Activated naive CD8-positive, alpha-beta T cell treated with anti-CD3 and anti-CD28 coated beads, Interleukin-2, amount 50 U/mL, for 24 hours (primary cell): Measurements from ENCODE around the gene TRIM49B.
"Not testable (repeated sequence)": the region's sequence is repeated elsewhere in the genome, so short reads cannot be mapped to it uniquely, and the experiment has no call there.

Experiments
- ATAC-seq: fragments of 150-1000 bp; cut with Tn5 transposase; one replicate; pipeline ENCODE4 v1.10.0; 2021
- DNase-seq: peaks from one replicate; pipeline ENCODE4 v3.0.0; 2021
- H3K27ac Mint-ChIP-seq: one replicate; pipeline ENCODE4 v1.8.0; 2021; ENCODE audit warnings: mild to moderate bottlenecking, mixed read lengths
- H3K27me3 Mint-ChIP-seq: one replicate; pipeline ENCODE4 v1.8.0; 2021; ENCODE audit warnings: mixed read lengths
- H3K36me3 Mint-ChIP-seq: one replicate; pipeline ENCODE4 v1.8.0; 2021; ENCODE audit warnings: low read depth, mixed read lengths
- H3K4me1 Mint-ChIP-seq: one replicate; pipeline ENCODE4 v1.8.0; 2021; ENCODE audit warnings: mixed read lengths
- H3K4me3 Mint-ChIP-seq: one replicate; pipeline ENCODE4 v1.8.0; 2021; ENCODE audit warnings: mild to moderate bottlenecking, moderate library complexity, mixed read lengths
- H3K9me3 Mint-ChIP-seq: one replicate; pipeline ENCODE4 v1.8.0; 2021; ENCODE audit warnings: mixed read lengths

The TRIM49B gene

DNA sequence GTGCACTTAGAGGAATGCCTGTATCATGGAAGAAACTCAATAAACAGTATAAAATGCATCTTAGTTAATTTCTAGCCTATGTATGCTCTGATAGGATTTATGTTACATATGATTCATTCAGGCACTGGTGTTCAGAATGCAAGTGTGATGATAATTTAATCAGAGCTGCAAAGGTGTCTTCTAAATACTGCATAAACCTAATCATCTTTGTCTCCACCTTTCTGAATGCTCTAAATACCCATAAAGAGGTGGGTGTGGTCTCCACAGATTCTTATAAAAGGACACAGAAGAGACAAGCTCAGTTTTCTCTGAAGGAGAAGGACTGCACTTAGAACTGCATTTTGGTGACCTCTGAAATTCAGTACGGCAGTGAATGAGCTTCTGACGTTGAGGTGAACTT, at the start of gene TRIM49B:
Gene TRIM49B, plus strand, starts transcription at position 301 of the 400 bp plus-strand sequence. CDS start 2,777 bp downstream, outside the sequence.
- ATAC-seq, H3K36me3 Mint-ChIP-seq, DNase-seq, H3K4me1 Mint-ChIP-seq, H3K9me3 Mint-ChIP-seq, H3K27ac Mint-ChIP-seq, H3K27me3 Mint-ChIP-seq, H3K4me3 Mint-ChIP-seq: not testable (repeated sequence)

- not testable (repeated sequence) for H3K4me1 Mint-ChIP-seq, DNase-seq, H3K36me3 Mint-ChIP-seq, H3K9me3 Mint-ChIP-seq, H3K27ac Mint-ChIP-seq, H3K27me3 Mint-ChIP-seq, ATAC-seq, H3K4me3 Mint-ChIP-seq
Observed at GRCh38 chr11:48983785-48984184, 44.8 kb upstream of the TRIM49B start, which contains the start of gene TRIM51G. Gene TRIM51G, minus strand, starts transcription at chr11:48983885. Its CDS starts 2,190 bp downstream, at chr11:48981695.

DNA sequence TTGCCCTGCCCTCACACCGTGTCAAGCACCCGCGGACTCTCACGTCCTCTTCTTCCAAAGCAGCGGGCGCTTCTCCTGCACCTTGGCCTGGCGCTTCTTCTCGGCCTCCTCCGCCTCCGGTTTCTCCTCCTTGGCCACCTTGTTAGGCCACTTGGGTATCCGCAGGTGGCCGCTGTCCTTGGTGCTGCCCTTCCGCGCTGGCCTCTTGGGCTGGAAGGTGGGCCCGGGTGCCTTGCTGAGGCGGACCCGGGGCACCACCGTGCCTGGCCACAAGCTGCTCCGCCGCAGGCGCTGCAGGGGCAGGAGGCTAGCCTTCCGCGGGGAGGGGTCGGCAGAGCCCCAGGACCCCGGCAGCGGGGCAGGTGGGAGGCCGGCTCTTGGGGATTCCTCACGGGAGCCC, 19.6 kb downstream of the TRIM49B start:
- not testable (repeated sequence) for H3K36me3 Mint-ChIP-seq, DNase-seq, H3K9me3 Mint-ChIP-seq, H3K27me3 Mint-ChIP-seq, H3K4me3 Mint-ChIP-seq, ATAC-seq, H3K4me1 Mint-ChIP-seq, H3K27ac Mint-ChIP-seq

GRCh38 chr11:49049821-49050220, 21.2 kb downstream of the TRIM49B start:
- not testable (repeated sequence) for H3K4me1 Mint-ChIP-seq, ATAC-seq, H3K36me3 Mint-ChIP-seq, H3K27ac Mint-ChIP-seq, H3K27me3 Mint-ChIP-seq, DNase-seq, H3K4me3 Mint-ChIP-seq, H3K9me3 Mint-ChIP-seq

GRCh38 chr11:49059012-49059411, 30.4 kb downstream of the TRIM49B start, which contains the start of gene TRIM64C:
Gene TRIM64C, minus strand, starts transcription at chr11:49059112. Its CDS starts 0 bp downstream, at chr11:49059112.
- H3K27me3 Mint-ChIP-seq, H3K27ac Mint-ChIP-seq, H3K4me3 Mint-ChIP-seq, H3K4me1 Mint-ChIP-seq, H3K9me3 Mint-ChIP-seq, H3K36me3 Mint-ChIP-seq, ATAC-seq, DNase-seq: not testable (repeated sequence)

DNA sequence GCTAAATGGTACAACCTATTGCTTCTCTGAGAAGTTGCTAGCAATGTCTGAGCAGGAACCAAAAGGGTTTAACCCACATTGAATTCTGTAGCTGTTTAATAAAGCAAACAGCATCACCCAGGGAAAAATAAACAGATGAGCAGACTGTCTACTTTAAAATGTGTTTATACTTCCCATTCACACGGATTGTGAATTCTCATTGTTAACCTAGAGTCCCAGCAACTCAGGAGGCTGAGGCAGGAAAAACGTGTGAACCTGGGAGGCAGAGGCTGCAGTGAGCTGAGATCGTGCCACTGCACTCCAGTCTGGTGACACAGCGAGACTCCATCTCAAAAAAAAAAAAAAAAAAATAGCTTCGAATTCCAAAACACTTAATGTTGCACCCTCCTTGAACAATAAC, 41.3 kb downstream of the TRIM49B start:
- H3K4me3 Mint-ChIP-seq, H3K36me3 Mint-ChIP-seq, H3K27me3 Mint-ChIP-seq: not testable (repeated sequence)

More for the DNA sequence above, 41.3 kb downstream of the TRIM49B start:
- H3K9me3 Mint-ChIP-seq, H3K4me1 Mint-ChIP-seq, H3K27ac Mint-ChIP-seq, ATAC-seq, DNase-seq: not testable (repeated sequence)
